Stimulated activated CD8-positive, alpha-beta memory T cell treated with anti-CD3 and anti-CD28 coated beads, Interleukin-7, amount 100 ng/mL, for 24 hours (primary cell): ENCODE measurements around the gene DCAF4L1.

Source experiments
- DNase-seq: peaks from one replicate; pipeline ENCODE4 v3.0.0-alpha.2; 2020; ENCODE audit warnings: low read depth

The DCAF4L1 gene

DNA sequence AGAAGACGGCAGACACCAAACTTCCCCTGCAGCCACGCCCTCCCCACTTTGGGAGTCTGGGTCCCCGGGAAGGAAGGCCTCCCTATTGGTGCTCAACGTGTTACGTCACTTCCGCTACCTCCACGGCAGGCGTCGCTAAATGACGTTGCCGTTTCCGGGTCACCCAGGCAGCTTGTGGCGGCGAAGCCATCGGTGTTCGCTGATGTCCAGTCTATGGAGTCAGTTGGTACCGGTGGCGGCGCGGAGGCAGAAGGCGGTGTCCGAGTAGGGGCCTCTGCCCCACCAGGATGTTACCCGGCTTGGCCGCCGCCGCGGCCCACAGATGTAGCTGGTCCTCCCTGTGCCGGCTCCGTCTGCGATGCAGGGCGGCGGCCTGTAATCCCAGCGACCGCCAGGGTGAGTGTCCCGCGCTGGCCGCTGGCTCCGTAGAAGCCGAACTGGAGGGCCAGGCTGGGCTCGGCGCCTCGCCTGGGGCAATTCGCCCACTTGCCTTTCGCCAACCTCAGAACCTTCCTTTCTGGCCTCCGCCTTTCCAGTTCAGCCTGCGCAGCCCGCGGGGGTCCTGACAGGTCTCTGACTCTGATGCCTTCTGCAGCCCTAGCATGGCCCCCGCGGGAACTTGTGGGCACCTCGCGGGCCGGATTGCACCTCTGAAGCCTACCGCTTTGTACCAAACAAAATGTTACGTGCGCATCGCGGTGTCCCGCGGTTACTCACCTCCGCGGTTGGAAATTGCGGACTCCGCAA, 9.0 kb downstream of the DCAF4L1 start, which contains the start of gene SLC30A9:
TSS of gene SLC30A9 (plus strand) at position 166 of the 747 bp plus-strand sequence. CDS start at position 288, 122 bp downstream.
- DNase-seq, result peak; percentile 83

DNA sequence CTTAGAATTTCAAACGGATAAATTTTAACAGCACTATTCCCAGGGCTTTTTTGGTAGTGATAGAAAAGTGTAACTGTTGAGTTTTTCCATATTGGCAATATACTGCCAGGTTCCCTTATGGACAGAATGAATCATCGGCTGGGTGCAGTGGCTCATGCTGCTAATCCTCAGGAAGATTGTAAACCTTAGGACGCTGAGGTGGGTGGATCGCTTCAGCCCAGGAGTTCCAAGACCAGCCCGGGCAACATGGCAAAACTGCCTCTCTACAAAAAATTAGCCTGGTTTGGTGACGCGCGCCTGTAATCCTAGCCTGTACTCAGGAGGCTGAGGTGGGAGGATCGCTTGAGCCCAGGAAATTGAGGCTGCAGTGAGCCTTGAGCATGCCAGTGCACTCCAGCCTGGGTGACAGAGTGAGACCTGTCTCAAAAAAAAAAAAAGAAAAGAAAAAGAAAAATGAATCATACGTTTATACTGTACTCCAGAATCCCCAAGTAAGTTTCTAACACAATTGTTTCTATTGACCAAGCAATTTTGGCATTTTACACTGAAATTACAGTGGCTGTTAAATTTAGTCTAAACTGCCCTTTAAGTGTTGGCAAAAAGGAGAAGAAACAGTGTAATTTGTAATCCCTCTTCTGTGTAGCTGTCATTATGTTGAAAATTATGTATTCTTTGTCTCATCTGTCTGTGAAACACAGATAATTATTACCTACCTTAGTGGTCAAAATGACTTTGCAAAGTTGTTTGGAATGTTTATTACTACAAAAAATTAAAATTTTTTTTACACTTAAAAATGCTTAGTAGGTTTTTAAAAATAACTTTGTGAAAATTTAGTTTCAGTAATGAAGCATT, 10.6 kb downstream of the DCAF4L1 start:
- DNase-seq, result no peak

DNA sequence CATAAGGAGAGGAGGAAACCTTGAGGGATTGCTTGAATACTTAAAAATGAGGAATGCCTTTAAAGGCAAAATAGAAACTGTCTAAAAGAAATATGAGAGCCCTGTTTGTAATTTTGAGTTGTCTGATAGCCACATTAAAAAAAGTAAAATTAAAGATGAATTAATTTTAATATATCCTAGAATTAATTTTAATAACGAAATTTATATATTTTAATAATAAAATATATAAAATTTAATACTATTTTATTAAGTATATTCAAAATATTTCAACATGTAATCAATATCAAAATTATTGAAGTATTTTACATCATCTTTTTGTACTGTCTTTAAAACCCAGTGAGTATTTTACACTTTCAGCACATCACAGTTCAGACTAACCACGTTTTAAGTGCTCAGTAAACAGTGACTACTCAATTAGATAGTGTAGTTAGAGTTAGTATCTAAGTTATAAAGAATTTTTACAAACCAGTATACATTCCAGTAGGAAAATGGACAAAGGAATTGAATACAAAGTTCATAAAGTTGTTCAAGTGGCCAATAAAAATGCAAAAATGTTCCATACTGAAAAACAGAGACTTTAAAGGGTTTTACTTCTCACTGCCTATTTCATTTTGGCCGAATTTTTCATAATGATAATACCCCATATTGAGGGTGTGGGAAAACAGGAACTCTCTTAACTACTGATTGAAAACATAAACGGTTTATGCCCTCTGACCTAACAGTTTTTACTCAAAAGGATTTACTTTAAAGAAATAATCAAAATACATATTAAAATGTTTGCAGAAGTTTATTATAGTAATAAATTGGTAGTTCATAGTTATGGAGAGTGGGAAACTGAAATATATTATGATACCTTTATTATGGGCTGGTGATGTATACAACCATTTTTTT, 11.7 kb downstream of the DCAF4L1 start:
- no peak for DNase-seq

DNA sequence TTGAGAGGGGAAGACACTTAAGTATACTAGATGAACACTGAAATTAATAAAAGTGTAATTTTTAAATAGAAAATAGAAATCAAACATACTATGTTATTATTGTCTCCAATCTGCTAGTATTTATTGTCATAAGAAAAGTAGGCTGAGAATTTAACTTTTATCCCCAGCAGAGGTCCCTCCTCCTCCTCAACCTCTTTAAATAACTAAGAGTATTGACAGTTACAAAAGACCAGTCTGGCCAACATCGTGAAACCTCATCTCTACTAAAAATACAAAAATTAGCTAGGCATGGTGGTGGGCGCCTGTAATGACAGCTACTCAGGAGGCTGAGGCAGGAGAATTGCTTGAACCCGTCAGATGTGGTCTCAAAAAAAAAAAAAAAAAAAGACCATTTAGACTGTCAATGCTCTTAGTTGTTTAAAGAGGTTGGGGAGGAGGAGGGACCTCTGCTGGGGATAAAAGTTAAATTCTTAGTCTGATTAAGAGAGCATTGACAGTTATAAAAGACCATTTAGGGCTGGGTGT, 13.0 kb downstream of the DCAF4L1 start:
- DNase-seq, result no peak

DNA sequence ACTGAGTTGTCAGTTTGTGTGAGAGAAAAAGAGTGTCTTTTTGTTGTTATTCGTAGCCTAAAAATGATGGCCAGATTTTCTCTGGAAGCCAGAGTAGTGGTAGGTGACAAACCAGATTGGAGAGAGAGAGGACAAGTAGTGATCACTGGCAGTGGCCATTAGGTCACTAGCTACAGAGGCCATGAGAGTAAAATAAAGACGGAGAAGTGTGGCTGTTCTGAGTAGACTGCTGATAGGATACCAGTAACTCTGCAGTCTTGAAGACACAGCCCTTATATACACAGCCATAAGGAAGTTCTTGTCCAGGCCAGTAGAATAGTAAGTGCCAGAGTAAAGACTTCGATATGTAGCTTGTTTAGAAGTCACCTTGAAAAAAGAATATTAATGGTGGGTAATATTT, 16.5 kb downstream of the DCAF4L1 start:
- DNase-seq, result no peak

DNA sequence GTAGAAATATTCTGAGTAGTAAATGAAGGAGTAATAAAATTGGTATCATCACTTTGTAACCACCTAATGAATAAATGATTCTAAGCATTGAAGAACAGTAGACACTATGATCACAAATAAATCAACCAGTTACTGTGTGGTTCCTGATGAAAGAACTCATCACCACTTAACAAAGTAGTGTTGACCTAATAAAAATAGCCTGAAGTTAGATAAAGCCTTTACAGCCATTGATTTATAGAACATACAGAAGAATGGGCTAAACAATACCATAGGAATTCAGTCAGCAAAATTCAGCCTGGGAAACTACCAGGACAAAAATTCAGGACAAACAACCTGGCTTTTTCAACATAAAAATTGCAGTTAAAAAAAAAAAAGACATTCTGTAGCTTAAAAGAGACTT, 17.8 kb downstream of the DCAF4L1 start:
- DNase-seq, result no peak

DNA sequence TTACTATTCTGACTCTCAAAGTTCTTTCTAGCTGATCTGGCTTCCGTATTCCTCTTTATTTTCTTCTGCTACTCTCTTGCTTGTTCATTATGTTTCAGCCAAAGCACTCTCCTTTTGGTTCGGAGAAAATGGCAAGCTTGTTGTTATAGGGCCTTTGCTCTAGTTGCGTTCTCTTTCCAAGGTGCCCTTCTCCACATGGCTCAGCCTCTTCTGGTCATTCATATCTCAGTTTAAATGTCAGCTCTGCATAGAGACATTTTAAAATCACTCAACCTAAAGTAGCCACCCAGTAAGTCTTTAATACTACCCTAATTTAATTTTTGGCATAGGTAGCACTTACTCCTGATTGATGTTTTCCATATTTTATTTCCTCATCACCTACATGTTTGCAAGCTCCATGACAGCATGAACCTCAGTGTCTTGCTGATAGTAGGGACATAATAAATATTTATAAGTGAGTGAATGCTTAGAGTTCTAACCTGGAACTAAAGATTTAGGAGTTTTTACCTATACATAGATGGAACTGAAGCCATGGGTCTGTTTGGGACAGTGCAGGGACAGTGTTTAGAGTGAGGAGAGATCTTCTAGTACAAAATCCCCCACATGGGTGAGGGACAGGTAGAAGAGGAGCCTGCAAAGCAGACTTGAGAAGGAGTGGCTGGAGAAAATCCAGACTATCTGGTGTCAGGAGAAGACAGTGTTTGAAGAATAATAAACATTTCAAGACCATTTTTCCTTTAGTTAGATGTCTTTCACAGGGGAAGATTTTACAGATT, 26.6 kb downstream of the DCAF4L1 start:
- no peak for DNase-seq

DNA sequence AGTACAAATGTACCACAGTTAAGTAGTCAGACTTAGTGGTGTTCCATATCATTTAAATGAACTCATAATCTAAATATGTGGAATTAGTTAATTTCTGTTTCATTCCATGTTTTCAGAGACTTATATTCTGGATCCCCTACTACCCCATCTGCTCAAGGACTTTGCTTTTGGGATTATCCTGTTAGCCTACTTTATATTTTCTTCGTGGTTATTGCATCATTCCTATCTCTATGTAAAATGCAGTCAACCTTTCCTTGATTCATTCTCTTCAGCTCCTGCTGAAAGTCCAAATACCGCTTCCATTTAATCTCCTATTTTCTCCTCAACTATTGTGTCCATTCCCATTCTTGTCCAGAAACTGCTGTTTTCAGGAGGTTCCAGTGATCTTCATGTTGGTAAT, 33.9 kb downstream of the DCAF4L1 start:
- DNase-seq, result no peak

DNA sequence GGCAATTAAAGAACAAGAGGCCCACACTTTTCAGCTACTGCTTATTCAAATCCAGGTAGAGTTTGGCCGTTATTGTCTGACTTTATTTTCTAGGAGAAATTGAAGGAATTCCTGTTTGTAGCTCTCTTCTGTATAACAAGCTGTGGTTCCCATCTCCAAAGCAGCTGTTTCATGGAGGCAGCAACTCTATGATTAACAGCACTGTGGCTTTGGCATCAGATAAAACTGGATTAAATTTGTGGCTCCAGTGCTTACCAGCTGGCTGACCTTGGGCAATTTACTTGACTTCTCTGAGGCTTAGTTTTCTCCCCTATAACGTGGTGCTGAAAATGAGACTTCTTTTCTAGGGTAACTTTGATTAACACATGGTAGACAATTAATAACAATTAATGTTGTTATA, 36.9 kb downstream of the DCAF4L1 start:
- DNase-seq, result no peak
